HepG2 (cell line): ENCODE measurements around the gene NAT9. TPM values are rescaled to one million over a fixed set of nuclear protein-coding genes. Genes with fewer than 3 reads are reported as not detected.

Source experiments
- ATAC-seq: fragments of 200-7000 bp; cut with Tn5 transposase; 3 replicates; pipeline ENCODE4 v1.9.1; 2020; ENCODE audit warnings: mild to moderate bottlenecking, moderate library complexity
- BruUV-seq: library from RNA; stranded (reverse); fragments of 400-500 nt; replicated peaks from 2 replicates; lab custom pipeline; 2021; lab: Mats Ljungman, UMichigan
- CTCF ChIA-PET: fragments of 300-600 bp; formaldehyde crosslinking; extraction: SDS; loops from one replicate; lab custom pipeline; 2021; ENCODE audit warnings: low total read pairs, inconsistent platforms, low intra/inter-chr PET ratio; lab: Yijun Ruan, JAX
- POLR2A ChIA-PET: fragments of 350-600 bp; sonication (Branson Sonifier 250); formaldehyde crosslinking; loops from one replicate; lab custom pipeline; 2020; ENCODE audit warnings: antibody characterized with exemption, inconsistent platforms; lab: Yijun Ruan, JAX
- DNase-seq: peaks from one replicate; pipeline ENCODE4 v3.0.0-alpha.2; 2015; ENCODE audit warnings: low spot score
- FAIRE-seq: peaks from 3 replicates; lab custom pipeline; 2011; peaks lifted over from hg19 to GRCh38; lab: Jason Lieb, UNC
- H2AFZ ChIP-seq: one replicate; pipeline ENCODE4 v1.6.1; 2011; ENCODE audit warnings: low read length, inconsistent platforms
- H3K27ac ChIP-seq: fragments of 300-600 bp; 3 replicates; pipeline ENCODE4 v1.8.0; 2011; ENCODE audit warnings: mixed run types, mild to moderate bottlenecking, mixed read lengths, low read length, inconsistent platforms; ENCODE audit not compliant: insufficient read depth; ENCODE audit errors: extremely low read length
- H3K27me3 ChIP-seq, 2 experiments: fragments of 200-600 bp in 1 of 2; 2 replicates in 1 of 2; 3 replicates in 1 of 2; pipeline versions ENCODE4 v1.6.0 to v1.8.0; 2011; ENCODE audit warnings: low read length in 2 of 2, mild to moderate bottlenecking in 2 of 2, moderate library complexity in 2 of 2, inconsistent platforms in 1 of 2; ENCODE audit not compliant: insufficient read depth in 2 of 2, control insufficient read depth in 1 of 2
- H3K36me3 ChIP-seq, 2 experiments: fragments of 200-600 bp in 1 of 2; replicated peaks in 1 of 2; 2 replicates in 1 of 2; 3 replicates in 1 of 2; pipeline versions ENCODE4 v1.5.1 to v1.8.0; 2011; ENCODE audit warnings: low read length in 2 of 2, inconsistent platforms in 1 of 2; ENCODE audit not compliant: insufficient read depth in 2 of 2, control insufficient read depth in 1 of 2
- H3K4me1 ChIP-seq: 2 replicates; pipeline ENCODE4 v1.5.1; 2012; ENCODE audit warnings: low read length, inconsistent platforms; ENCODE audit not compliant: insufficient read depth
- H3K4me2 ChIP-seq: 2 replicates; pipeline ENCODE4 v1.6.0; 2011; ENCODE audit warnings: low read depth, low read length, inconsistent platforms
- H3K4me3 ChIP-seq, 3 experiments: fragments of 200-600 bp in 1 of 3; sonication (generic), shearing (Covaris generic) in 1 of 3; replicated peaks in 1 of 3; 2 replicates each; pipeline ENCODE4 v1.5.1; 2011 to 2016; ENCODE audit warnings: low read length in 3 of 3, inconsistent platforms in 2 of 3, low read depth in 2 of 3, mild to moderate bottlenecking in 2 of 3, control low read depth in 1 of 3, mixed read lengths in 1 of 3; ENCODE audit not compliant: insufficient read depth in 1 of 3
- H3K79me2 ChIP-seq: one replicate; pipeline ENCODE4 v1.6.1; 2011; ENCODE audit warnings: low read length, inconsistent platforms; ENCODE audit not compliant: insufficient read depth
- H3K9ac ChIP-seq: 2 replicates; pipeline ENCODE4 v1.6.0; 2011; ENCODE audit warnings: mild to moderate bottlenecking, low read depth, low read length, inconsistent platforms; ENCODE audit not compliant: insufficient read depth
- H3K9me3 ChIP-seq: 2 replicates; pipeline ENCODE4 v1.5.1; 2012; ENCODE audit warnings: mild to moderate bottlenecking, low read length
- H4K20me1 ChIP-seq: 2 replicates; pipeline ENCODE4 v1.6.0; 2011; ENCODE audit warnings: inconsistent platforms, mild to moderate bottlenecking, low read length, moderate library complexity; ENCODE audit not compliant: insufficient read depth
- ZNF768 ChIP-seq: sonication (generic); formaldehyde crosslinking; IDR thresholded peaks from 2 replicates; pipeline ENCODE4 v1.4.0; 2020; ENCODE audit warnings: missing genetic modification reagents
- WGBS: methylation state at CpG from one replicate; pipeline ENCODE4 v1.1.6; 2017; ENCODE audit warnings: low lambda C conversion rate; 5-methylcytosine and 5-hydroxymethylcytosine counted together
- in situ Hi-C: cut with HindIII; loops from 2 replicates; pipeline ENCODE4 v1.10.0; 2017; ENCODE audit warnings: low pct_unique_long_range_greater_than_20kb; ENCODE audit not compliant: extremely low pct_ligation_motif_present
- intact Hi-C: fragments of 100-400 bp; cut with micrococcal nuclease; formaldehyde crosslinking; loops from one replicate; pipeline ENCODE4 v1.10.0; 2022; ENCODE audit not compliant: unreplicated experiment
- polyA plus RNA-seq, 8 experiments: library from polyadenylated mRNA; depleted of rRNA in 3 of 8; stranded (reverse) in 7 of 8; unstranded in 1 of 8; fragments of >200 nt; fragmentation: Illumina TruSeq in 4 of 8; extraction: Trizol in 4 of 8; gene quantifications; 2 replicates each; pipeline versions ENCODE4 v1.2.1 to v1.2.3, GENCODE V29; 2011 to 2016; ENCODE audit warnings: low read depth in 4 of 8, missing spikeins in 1 of 8, mixed read lengths in 1 of 8; ENCODE audit not compliant: insufficient read depth in 1 of 8
- total RNA-seq, 5 experiments: library from RNA; depleted of rRNA; stranded (reverse); fragments of >200 nt; fragmentation: Illumina TruSeq; extraction: Trizol; gene quantifications; 2 replicates each; pipeline ENCODE4 v1.2.3, GENCODE V29; 2016; ENCODE audit warnings: low read depth in 1 of 5
- TF ChIP-seq, protein P1 (sequence below): sonication (generic); formaldehyde crosslinking; IDR thresholded peaks from 2 replicates; pipeline ENCODE4 v1.5.1; 2020; ENCODE audit warnings: mild to moderate bottlenecking, missing genetic modification reagents, moderate library complexity
- TF ChIP-seq, protein P2 (sequence below): sonication (generic); formaldehyde crosslinking; IDR thresholded peaks from 2 replicates; pipeline ENCODE4 v1.4.0; 2020; ENCODE audit warnings: mild to moderate bottlenecking, missing genetic modification reagents

NAT9 gene
- total and polyA plus RNA-seq, 2 of the 13 experiments (the other 11 are each of a cell fraction or from before 2014, with no cell fraction given), result 39.7 to 44.2 TPM

- ATAC-seq (no peak), DNase-seq (no peak), FAIRE-seq (no peak)
- WGBS, result 91% methylated on average over 6 of the region's 6 CpGs
- no TSS peak for BruUV-seq
- intact Hi-C loops, result no loop called here
- Histone ChIP-seq H4K20me1 (no peaks in the 10 kb centered on the region), H3K27me3 (no peaks in the 10 kb centered on the region), H2AFZ (no peak overlapping the region), H3K36me3 (peaks cover 0 to 4% of the 10 kb centered on the region in 2 experiments; a peak in 3 of 5 replicates), H3K9me3 (no peaks in the 10 kb centered on the region), H3K27ac (no peak overlapping the region), H3K79me2 (no peaks in the 10 kb centered on the region), H3K4me1 (peaks cover 6% of the 10 kb centered on the region), H3K4me3 (no peak overlapping the region), H3K9ac (no peak overlapping the region), H3K4me2 (no peak overlapping the region)
- TF ChIP-seq, protein P1, sequence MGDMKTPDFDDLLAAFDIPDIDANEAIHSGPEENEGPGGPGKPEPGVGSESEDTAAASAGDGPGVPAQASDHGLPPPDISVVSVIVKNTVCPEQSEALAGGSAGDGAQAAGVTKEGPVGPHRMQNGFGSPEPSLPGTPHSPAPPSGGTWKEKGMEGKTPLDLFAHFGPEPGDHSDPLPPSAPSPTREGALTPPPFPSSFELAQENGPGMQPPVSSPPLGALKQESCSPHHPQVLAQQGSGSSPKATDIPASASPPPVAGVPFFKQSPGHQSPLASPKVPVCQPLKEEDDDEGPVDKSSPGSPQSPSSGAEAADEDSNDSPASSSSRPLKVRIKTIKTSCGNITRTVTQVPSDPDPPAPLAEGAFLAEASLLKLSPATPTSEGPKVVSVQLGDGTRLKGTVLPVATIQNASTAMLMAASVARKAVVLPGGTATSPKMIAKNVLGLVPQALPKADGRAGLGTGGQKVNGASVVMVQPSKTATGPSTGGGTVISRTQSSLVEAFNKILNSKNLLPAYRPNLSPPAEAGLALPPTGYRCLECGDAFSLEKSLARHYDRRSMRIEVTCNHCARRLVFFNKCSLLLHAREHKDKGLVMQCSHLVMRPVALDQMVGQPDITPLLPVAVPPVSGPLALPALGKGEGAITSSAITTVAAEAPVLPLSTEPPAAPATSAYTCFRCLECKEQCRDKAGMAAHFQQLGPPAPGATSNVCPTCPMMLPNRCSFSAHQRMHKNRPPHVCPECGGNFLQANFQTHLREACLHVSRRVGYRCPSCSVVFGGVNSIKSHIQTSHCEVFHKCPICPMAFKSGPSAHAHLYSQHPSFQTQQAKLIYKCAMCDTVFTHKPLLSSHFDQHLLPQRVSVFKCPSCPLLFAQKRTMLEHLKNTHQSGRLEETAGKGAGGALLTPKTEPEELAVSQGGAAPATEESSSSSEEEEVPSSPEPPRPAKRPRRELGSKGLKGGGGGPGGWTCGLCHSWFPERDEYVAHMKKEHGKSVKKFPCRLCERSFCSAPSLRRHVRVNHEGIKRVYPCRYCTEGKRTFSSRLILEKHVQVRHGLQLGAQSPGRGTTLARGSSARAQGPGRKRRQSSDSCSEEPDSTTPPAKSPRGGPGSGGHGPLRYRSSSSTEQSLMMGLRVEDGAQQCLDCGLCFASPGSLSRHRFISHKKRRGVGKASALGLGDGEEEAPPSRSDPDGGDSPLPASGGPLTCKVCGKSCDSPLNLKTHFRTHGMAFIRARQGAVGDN (CRISPR knock-in tag), result 0 out of 2 replicates have a peak, but pooled peaks have one; percentile 11
- TF ChIP-seq, protein P2, sequence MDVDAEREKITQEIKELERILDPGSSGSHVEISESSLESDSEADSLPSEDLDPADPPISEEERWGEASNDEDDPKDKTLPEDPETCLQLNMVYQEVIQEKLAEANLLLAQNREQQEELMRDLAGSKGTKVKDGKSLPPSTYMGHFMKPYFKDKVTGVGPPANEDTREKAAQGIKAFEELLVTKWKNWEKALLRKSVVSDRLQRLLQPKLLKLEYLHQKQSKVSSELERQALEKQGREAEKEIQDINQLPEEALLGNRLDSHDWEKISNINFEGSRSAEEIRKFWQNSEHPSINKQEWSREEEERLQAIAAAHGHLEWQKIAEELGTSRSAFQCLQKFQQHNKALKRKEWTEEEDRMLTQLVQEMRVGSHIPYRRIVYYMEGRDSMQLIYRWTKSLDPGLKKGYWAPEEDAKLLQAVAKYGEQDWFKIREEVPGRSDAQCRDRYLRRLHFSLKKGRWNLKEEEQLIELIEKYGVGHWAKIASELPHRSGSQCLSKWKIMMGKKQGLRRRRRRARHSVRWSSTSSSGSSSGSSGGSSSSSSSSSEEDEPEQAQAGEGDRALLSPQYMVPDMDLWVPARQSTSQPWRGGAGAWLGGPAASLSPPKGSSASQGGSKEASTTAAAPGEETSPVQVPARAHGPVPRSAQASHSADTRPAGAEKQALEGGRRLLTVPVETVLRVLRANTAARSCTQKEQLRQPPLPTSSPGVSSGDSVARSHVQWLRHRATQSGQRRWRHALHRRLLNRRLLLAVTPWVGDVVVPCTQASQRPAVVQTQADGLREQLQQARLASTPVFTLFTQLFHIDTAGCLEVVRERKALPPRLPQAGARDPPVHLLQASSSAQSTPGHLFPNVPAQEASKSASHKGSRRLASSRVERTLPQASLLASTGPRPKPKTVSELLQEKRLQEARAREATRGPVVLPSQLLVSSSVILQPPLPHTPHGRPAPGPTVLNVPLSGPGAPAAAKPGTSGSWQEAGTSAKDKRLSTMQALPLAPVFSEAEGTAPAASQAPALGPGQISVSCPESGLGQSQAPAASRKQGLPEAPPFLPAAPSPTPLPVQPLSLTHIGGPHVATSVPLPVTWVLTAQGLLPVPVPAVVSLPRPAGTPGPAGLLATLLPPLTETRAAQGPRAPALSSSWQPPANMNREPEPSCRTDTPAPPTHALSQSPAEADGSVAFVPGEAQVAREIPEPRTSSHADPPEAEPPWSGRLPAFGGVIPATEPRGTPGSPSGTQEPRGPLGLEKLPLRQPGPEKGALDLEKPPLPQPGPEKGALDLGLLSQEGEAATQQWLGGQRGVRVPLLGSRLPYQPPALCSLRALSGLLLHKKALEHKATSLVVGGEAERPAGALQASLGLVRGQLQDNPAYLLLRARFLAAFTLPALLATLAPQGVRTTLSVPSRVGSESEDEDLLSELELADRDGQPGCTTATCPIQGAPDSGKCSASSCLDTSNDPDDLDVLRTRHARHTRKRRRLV (CRISPR knock-in tag), result no peak
- no peak for TF ChIP-seq ZNF768 (CRISPR knock-in tag)
- in situ Hi-C loops, result no loop called here
- ChIA-PET POLR2A (no interaction called here), CTCF (no interaction called here)
Measured at GRCh38 chr17:74807925-74808324, 31.8 kb upstream of the NAT9 start.
